IMR-90 (cell line): ENCODE measurements around the gene MYH6. TPM values are rescaled to one million over a fixed set of nuclear protein-coding genes. Genes with fewer than 3 reads are reported as not detected.

ENCODE experiments used
- ATAC-seq: fragments of 200-7000 bp; cut with Tn5 transposase; 2 replicates; pipeline ENCODE4 v1.9.1; 2020; ENCODE audit warnings: low read depth, mild to moderate bottlenecking, moderate library complexity
- BruUV-seq: library from RNA; stranded (reverse); fragments of 400-500 nt; replicated peaks from 2 replicates; lab custom pipeline; 2021; lab: Mats Ljungman, UMichigan
- CTCF ChIA-PET: fragments of 300-600 bp; formaldehyde crosslinking; extraction: SDS; loops from one replicate; lab custom pipeline; 2021; ENCODE audit warnings: antibody characterized with exemption; lab: Yijun Ruan, JAX
- POLR2A ChIA-PET: fragments of 300-600 bp; sonication (Branson Sonifier 250); formaldehyde crosslinking; loops from one replicate; lab custom pipeline; 2022; ENCODE audit warnings: antibody characterized with exemption; ENCODE audit not compliant: unreplicated experiment; lab: Charles Lee
- DNase-seq: peaks from one replicate; pipeline ENCODE4 v3.0.0; 2013
- H2AFZ ChIP-seq: replicated peaks from 2 replicates; pipeline ENCODE3; 2013; ENCODE audit warnings: low read length, mild to moderate bottlenecking; ENCODE audit not compliant: poor library complexity
- H2AK5ac ChIP-seq: 2 replicates; pipeline ENCODE4 v1.6.1; 2013; ENCODE audit warnings: low read depth, low read length, inconsistent platforms
- H2AK9ac ChIP-seq: replicated peaks from 2 replicates; pipeline ENCODE3; 2013; ENCODE audit warnings: mild to moderate bottlenecking, low read depth, low read length, moderate library complexity; ENCODE audit not compliant: poor library complexity
- H2BK120ac ChIP-seq: 2 replicates; pipeline ENCODE4 v1.6.1; 2013; ENCODE audit warnings: low read depth, low read length, inconsistent platforms
- H2BK15ac ChIP-seq: 3 replicates; pipeline ENCODE4 v1.6.1; 2013; ENCODE audit warnings: low read depth, low read length, inconsistent platforms
- H2BK20ac ChIP-seq: 2 replicates; pipeline ENCODE4 v1.6.1; 2013; ENCODE audit warnings: low read depth, mild to moderate bottlenecking, inconsistent platforms, low read length, moderate library complexity
- H2BK5ac ChIP-seq: 2 replicates; pipeline ENCODE4 v1.6.1; 2013; ENCODE audit warnings: mild to moderate bottlenecking, low read depth, low read length, inconsistent platforms; ENCODE audit not compliant: poor library complexity, severe bottlenecking
- H3K14ac ChIP-seq: replicated peaks from 2 replicates; pipeline ENCODE4 v1.6.1; 2013; ENCODE audit warnings: low read depth, low read length, inconsistent platforms
- H3K18ac ChIP-seq: 2 replicates; pipeline ENCODE4 v1.6.1; 2013; ENCODE audit warnings: low read depth, low read length, control low read depth
- H3K23ac ChIP-seq: 2 replicates; pipeline ENCODE4 v1.6.1; 2013; ENCODE audit warnings: low read depth, low read length, inconsistent platforms
- H3K27ac ChIP-seq: 2 replicates; pipeline ENCODE4 v1.5.1; 2013; ENCODE audit warnings: mild to moderate bottlenecking, control low read depth, low read length; ENCODE audit not compliant: insufficient read depth
- H3K27me3 ChIP-seq: 2 replicates; pipeline ENCODE4 v1.6.1; 2013; ENCODE audit warnings: low read length; ENCODE audit not compliant: control insufficient read depth, insufficient read depth
- H3K36me3 ChIP-seq: 2 replicates; pipeline ENCODE4 v1.6.1; 2013; ENCODE audit warnings: low read length, mixed read lengths; ENCODE audit not compliant: control insufficient read depth, insufficient read depth
- H3K4ac ChIP-seq: 2 replicates; pipeline ENCODE4 v1.6.1; 2013; ENCODE audit warnings: low read depth, low read length, inconsistent platforms
- H3K4me1 ChIP-seq: 2 replicates; pipeline ENCODE4 v1.6.1; 2013; ENCODE audit warnings: low read length, mixed read lengths; ENCODE audit not compliant: control insufficient read depth, insufficient read depth
- H3K4me2 ChIP-seq: 2 replicates; pipeline ENCODE4 v1.6.1; 2013; ENCODE audit warnings: low read depth, mild to moderate bottlenecking, control low read depth, low read length, moderate library complexity
- H3K4me3 ChIP-seq: 2 replicates; pipeline ENCODE4 v1.5.1; 2013; ENCODE audit warnings: low read depth, mild to moderate bottlenecking, control low read depth, low read length, moderate library complexity; ENCODE audit not compliant: insufficient read depth
- H3K56ac ChIP-seq: 2 replicates; pipeline ENCODE4 v1.6.1; 2013; ENCODE audit warnings: low read length, inconsistent platforms; ENCODE audit not compliant: insufficient read depth; ENCODE audit errors: extremely low read depth
- H3K79me1 ChIP-seq, 2 experiments: 2 replicates each; pipeline ENCODE4 v1.6.1; 2013; ENCODE audit warnings: low read length in 2 of 2, inconsistent platforms in 1 of 2, low read depth in 1 of 2
- H3K9ac ChIP-seq: 2 replicates; pipeline ENCODE4 v1.6.1; 2013; ENCODE audit warnings: low read depth, low read length, control low read depth
- H3K9me1 ChIP-seq: 2 replicates; pipeline ENCODE4 v1.6.1; 2013; ENCODE audit warnings: low read length, inconsistent platforms; ENCODE audit not compliant: insufficient read depth
- H3K9me3 ChIP-seq: 2 replicates; pipeline ENCODE4 v1.6.1; 2013; ENCODE audit warnings: low read length; ENCODE audit not compliant: control insufficient read depth, insufficient read depth
- H4K20me1 ChIP-seq: 2 replicates; pipeline ENCODE4 v1.6.1; 2013; ENCODE audit warnings: low read length, inconsistent platforms; ENCODE audit not compliant: insufficient read depth
- H4K5ac ChIP-seq: 2 replicates; pipeline ENCODE4 v1.6.1; 2013; ENCODE audit warnings: mild to moderate bottlenecking, low read depth, low read length, control low read depth
- H4K8ac ChIP-seq, 2 experiments: 2 replicates each; pipeline ENCODE4 v1.6.1; 2013; ENCODE audit warnings: low read depth in 2 of 2, low read length in 2 of 2, control low read depth in 1 of 2, inconsistent platforms in 1 of 2
- H4K91ac ChIP-seq: 2 replicates; pipeline ENCODE4 v1.6.1; 2013; ENCODE audit warnings: low read depth, low read length, inconsistent platforms; ENCODE audit not compliant: insufficient read depth
- BHLHE40 ChIP-seq: fragments of 150-350 bp; IDR thresholded peaks from 2 replicates; pipeline ENCODE4 v1.6.1; 2016; ENCODE audit warnings: mild to moderate bottlenecking, low read depth, low read length
- FOS ChIP-seq: fragments of 150-350 bp; IDR thresholded peaks from 2 replicates; pipeline ENCODE4 v1.6.1; 2016; ENCODE audit warnings: low read depth, low read length
- POLR2A ChIP-seq: IDR thresholded peaks from 2 replicates; pipeline ENCODE4 v1.6.1; 2012; ENCODE audit warnings: mild to moderate bottlenecking, low read depth, low read length
- WGBS, 2 experiments: methylation state at CpG; one replicate each; pipeline versions ENCODE4 v1.1.5 to v1.1.7; 2013; ENCODE audit warnings: missing lambda C conversion rate in 2 of 2; ENCODE audit not compliant: insufficient read length in 1 of 2; ENCODE audit errors: extremely low coverage in 2 of 2; 5-methylcytosine and 5-hydroxymethylcytosine counted together
- dilution Hi-C: fragments of 300-500 bp; cut with HindIII; formaldehyde crosslinking; loops from one replicate; pipeline ENCODE4 v1.14.3; 2018; ENCODE audit warnings: low sequenced_read_pairs; ENCODE audit not compliant: unreplicated experiment
- in situ Hi-C: fragments of 300-500 bp; cut with MboI; formaldehyde crosslinking; loops from 3 replicates; pipeline ENCODE4 v1.14.3; 2019; ENCODE audit warnings: low sequenced_read_pairs, inconsistent platforms, mixed read lengths
- intact Hi-C: fragments of 100-400 bp; cut with micrococcal nuclease; formaldehyde crosslinking; loops from 2 replicates; pipeline ENCODE4 v1.10.0; 2022
- polyA plus RNA-seq, 3 experiments: library from polyadenylated mRNA; depleted of rRNA; stranded (reverse); fragments of >200 nt; gene quantifications; 2 replicates each; pipeline ENCODE4 v1.2.3, GENCODE V29; 2012; ENCODE audit warnings: low replicate concordance in 1 of 3
- total RNA-seq: library from RNA; depleted of rRNA; stranded (reverse); fragments of >200 nt; gene quantifications from 2 replicates; pipeline ENCODE4 v1.2.3, GENCODE V29; 2012
- TF ChIP-seq, protein P1 (sequence below): fragments of 150-350 bp; IDR thresholded peaks from 2 replicates; pipeline ENCODE4 v1.6.1; 2017; ENCODE audit warnings: mild to moderate bottlenecking, antibody characterized with exemption, low read length, low read depth

MYH6 gene
- total and polyA plus RNA-seq, 2 of the 4 experiments (the other 2 are of a cell fraction): not detected

DNA sequence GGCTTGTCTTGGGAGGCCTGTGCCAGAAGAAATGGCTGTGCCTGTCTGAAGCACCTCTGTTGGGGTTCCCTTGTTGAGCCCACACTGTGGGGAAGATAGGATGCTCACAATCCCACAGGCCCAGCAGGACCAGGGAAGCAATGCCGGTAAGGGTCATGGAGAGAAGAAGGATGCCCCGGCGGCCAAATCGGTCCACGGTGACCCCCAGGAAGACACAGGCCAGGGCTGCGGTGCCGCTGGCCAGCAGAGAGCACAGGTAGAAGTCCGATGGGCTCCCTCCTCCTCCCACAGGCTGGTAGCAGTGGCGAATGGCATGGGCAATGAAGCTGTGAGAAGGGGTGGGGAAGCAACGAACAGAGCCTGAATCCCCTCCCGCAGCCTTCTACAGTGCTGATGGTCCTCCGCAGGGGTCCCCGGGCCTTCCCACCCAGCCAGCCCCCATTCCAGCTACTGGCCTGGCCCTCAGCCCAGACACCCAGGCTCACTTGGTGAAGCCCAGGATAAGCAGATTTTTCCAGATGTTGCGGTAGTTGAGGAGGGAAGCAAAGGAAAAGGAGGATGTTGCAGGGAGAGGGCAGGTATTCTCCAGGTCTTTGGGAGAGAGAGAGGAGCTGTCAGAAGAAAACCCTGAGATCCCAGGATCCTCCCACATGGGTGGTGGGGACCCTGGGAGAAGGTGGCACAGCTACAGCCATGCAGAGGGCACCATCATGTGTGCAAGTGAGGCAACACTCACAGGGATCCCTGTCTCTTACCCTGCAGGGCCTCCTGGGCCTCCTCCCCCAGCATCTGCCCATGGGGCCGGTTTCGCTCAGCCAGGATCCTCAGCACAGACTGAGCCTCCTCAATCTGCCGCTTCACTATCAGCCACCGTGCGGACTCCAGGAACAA, 60.4 kb downstream of the MYH6 start:
- no peak overlapping the region for H3K14ac ChIP-seq
- no peak overlapping the region for H4K5ac ChIP-seq
- 100% methylated on average over 5 of the region's 19 CpGs; no CpG with 5 or more reads in 1 of the 2 experiments for WGBS, 2 experiments
- peaks cover 2% of the 10 kb centered on the region; the same call in 1 of the 2 replicates for H3K27me3 ChIP-seq
- no peak overlapping the region for H3K27ac ChIP-seq
- no peak overlapping the region for H2AK9ac ChIP-seq
- in situ Hi-C loops: no loop called here
- H3K9ac ChIP-seq: no peak overlapping the region
- POLR2A ChIA-PET: no interaction called here
- intact Hi-C loops: no loop called here
- H2BK15ac ChIP-seq: no peak overlapping the region
- peaks cover 0 to 7% of the 10 kb centered on the region in 2 experiments; a peak in 3 of 4 replicates for H3K79me1 ChIP-seq
- dilution Hi-C loops: no loop called here
- H3K4ac ChIP-seq: no peak overlapping the region
- H3K4me2 ChIP-seq: no peak overlapping the region
- peaks cover 3% of the 10 kb centered on the region; the same call in 1 of the 2 replicates for H3K4me1 ChIP-seq
- no peak overlapping the region for H2AK5ac ChIP-seq
- no peak for DNase-seq
- no peak overlapping the region for H3K18ac ChIP-seq
- H4K20me1 ChIP-seq: no peaks in the 10 kb centered on the region; the same call in 1 of the 2 replicates
- no peak overlapping the region for H2AFZ ChIP-seq
- H4K91ac ChIP-seq: no peak overlapping the region
- H2BK20ac ChIP-seq: no peak overlapping the region
- no peak overlapping the region for H3K56ac ChIP-seq
- no peak overlapping the region for H3K4me3 ChIP-seq
- H4K8ac ChIP-seq: no peak overlapping the region
- H3K9me1 ChIP-seq: no peaks in the 10 kb centered on the region
- TF ChIP-seq FOS (no peak), BHLHE40 (no peak), POLR2A (no peak)
- TF ChIP-seq, protein P1, sequence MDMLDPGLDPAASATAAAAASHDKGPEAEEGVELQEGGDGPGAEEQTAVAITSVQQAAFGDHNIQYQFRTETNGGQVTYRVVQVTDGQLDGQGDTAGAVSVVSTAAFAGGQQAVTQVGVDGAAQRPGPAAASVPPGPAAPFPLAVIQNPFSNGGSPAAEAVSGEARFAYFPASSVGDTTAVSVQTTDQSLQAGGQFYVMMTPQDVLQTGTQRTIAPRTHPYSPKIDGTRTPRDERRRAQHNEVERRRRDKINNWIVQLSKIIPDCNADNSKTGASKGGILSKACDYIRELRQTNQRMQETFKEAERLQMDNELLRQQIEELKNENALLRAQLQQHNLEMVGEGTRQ: no peak
- no peaks in the 10 kb centered on the region for H3K9me3 ChIP-seq
- no peak overlapping the region for H3K23ac ChIP-seq
- BruUV-seq: TSS peak; percentile 26
- no peak overlapping the region for H2BK5ac ChIP-seq
- no peak for ATAC-seq
- CTCF ChIA-PET: interaction anchor here (0.5 kb wide), 1 partner anchor 10 kb away, joined by 3 read pairs; no protein-coding TSS in a partner anchor
- H3K36me3 ChIP-seq: peaks cover 10% of the 10 kb centered on the region
- no peak overlapping the region for H2BK120ac ChIP-seq
